ENCODE results near the gene FRMD4B.

- TF ChIP-seq POLR2A (IDR thresholded peaks at IDR 0.05): no peak
- TF ChIP-seq, protein P1, sequence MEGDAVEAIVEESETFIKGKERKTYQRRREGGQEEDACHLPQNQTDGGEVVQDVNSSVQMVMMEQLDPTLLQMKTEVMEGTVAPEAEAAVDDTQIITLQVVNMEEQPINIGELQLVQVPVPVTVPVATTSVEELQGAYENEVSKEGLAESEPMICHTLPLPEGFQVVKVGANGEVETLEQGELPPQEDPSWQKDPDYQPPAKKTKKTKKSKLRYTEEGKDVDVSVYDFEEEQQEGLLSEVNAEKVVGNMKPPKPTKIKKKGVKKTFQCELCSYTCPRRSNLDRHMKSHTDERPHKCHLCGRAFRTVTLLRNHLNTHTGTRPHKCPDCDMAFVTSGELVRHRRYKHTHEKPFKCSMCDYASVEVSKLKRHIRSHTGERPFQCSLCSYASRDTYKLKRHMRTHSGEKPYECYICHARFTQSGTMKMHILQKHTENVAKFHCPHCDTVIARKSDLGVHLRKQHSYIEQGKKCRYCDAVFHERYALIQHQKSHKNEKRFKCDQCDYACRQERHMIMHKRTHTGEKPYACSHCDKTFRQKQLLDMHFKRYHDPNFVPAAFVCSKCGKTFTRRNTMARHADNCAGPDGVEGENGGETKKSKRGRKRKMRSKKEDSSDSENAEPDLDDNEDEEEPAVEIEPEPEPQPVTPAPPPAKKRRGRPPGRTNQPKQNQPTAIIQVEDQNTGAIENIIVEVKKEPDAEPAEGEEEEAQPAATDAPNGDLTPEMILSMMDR (IDR thresholded peaks at IDR 0.05): no peak
Measured at GRCh38 chr3:69160107-69160506, 225.8 kb downstream of the FRMD4B start.

Data from transverse colon (tissue), 3 donors.